Stromal cell of bone marrow (primary cell): Measurements from ENCODE around the gene CFAP100.

Experiments used
- DNase-seq: peaks from one replicate; pipeline ENCODE4 v3.0.0-alpha.2; 2012; ENCODE audit warnings: low read depth

CFAP100 gene

DNA sequence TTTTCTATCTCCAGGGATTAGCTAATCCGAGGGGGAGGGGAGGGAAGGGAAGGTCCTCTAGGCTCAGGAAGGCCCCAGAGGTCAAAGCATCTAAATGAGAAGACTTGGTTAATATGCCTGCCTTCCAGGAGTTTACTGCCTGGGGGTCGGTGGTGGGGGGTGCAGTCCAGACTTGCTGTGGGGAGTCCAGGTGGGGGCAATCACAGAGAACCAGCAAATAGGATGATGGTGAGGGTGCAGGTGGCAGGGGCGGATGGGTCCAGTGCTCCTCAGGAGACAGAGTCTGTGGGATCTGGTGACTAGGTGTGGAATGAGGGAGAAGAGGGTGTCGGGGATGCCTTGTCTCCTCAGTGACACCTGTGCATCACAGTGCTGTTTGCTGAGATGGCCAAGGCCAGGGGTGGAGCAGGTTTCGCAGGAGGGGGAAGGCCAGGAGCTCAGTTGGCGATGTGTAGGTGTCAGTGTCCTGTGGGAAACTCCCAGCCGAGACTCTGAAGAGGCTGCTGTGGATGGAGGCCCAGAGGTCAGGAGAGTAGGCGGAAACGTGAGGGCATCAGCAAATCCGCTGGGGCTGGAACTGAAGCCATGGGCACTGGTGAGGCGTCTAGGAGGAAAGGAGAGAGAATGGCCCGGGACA, 8.1 kb downstream of the CFAP100 start:
- DNase-seq = no peak

DNA sequence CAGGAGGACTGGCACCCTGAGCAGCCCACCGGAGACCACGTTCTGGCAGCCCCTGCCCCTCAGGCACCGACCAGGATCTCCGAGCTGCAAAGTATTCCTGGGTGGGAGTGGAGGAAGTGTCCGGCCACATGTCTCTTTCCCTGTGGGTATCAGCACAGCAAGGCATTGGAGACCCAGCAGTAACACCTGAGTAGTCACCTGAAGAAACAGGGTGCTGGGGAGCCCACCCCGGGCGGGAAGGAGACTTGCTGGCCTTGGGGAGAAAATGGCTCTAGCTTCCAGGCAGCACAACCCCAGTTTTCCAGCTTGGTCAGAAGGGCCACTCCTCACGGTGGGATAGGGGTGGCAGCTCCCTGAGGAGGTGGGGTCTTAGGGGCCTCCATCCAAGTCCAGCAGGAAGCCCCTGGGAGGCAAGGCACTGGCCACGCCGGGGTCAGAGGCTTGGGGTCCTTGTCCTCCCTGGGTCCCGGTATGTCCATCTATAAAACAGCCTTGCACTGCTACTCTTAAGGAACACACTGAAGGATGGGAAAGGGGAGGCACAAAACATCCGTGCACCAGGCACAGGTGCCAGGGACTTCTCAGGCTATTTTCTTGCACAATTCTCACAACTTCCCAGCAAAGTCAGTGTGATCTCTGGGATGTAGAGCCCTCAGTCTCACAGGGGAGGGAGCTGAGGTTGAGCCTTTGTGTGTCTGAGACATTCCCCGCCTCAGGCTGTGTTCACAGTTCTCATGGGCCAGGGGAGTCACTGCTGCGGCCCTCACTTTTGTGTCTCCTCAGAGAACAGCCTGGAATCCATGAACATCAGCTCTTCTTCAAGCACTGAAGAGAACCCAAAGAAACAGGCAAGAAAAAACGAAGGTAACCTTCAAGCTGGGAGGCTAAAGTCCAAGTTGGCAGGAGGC, 11.9 kb downstream of the CFAP100 start:
- no peak for DNase-seq

DNA sequence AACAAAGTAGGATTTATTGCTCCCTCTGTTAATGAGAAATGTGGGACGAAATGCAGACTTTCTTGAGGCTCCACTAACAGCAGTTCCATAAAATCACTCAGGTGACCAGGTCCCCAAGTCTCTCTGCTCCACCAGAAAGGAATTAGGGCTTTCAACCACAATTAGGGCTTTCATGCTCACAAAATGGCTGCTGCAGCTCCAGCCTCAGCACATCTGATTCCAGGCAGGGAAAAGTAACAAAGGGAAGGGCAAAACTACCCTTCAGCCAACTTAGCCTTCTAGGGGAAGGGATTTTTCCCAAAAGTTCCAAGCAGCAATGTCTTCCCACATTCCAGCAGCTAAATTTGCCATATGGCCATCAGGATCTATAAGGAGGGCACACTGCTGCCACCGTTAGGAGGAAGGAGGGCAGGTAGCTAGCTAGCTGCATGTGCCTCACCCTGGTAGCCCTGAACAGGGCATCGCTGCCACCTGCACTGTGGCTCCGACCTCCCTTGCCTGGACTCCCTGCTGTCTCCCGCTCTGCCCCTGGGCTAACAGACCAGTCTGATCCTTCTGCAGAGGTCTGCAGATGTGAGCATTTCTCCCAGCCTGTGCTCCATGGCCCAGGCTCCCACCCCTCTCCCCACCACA, 12.8 kb downstream of the CFAP100 start:
- DNase-seq = no peak

DNA sequence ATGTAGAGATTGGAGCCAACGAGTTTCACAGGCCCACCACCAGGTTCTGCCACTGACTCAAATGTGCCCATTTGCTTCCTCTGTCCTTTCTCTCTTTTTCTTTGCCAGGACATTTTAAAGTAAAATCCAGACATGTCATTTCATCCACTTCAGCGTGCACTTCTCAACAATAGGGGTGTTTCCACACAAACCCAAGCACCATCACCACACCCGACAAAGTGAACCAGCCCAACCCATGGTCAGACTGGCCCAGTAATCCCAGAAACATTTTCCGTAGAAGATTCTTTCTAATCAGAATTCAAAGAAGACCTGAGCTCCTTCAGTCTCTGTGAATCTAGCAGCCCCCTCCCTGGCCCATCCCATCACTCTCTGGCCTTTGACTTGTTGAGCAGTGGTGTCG, 13.4 kb downstream of the CFAP100 start:
- no peak for DNase-seq

DNA sequence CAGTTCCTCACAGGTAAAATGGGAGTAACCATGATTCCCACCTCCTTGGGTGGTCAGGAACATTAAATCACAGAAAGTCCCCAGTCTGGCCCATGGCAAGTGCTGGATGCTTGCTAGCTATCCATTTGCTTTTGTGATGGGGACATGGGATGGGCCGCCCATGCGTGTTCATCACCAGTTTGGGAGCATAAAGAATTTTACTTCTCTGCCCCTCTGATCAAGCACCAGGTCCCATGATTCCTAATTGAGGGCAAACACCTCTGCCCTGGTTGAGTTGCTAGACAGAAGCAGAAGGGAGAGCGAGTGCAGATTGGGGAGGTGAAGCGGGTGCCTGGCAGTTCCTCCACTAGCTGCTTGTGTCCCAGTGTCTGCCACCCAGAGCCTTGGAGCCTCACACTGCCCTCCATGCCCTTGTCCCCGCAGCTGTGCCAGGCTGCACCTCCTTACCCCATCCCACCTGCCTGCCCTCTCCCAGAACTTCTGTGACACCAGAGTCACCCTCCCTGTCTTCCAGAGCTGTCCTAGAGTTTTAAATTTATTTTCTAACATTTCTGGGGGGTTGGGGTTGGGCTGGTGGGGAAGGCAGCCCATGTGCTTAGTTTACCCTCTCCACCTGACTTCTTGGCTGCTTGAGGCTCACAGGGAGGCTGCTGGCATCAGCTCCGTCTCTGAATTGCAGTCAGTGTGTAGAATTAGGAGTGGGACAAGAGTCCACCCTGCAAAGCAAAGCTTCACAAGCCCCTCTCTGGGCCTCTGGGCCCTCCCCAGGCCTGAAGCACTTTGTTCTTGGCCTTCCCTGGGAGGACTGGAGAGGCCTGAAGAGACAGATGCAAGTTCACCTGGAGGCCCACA, 18.4 kb downstream of the CFAP100 start:
- no peak for DNase-seq

DNA sequence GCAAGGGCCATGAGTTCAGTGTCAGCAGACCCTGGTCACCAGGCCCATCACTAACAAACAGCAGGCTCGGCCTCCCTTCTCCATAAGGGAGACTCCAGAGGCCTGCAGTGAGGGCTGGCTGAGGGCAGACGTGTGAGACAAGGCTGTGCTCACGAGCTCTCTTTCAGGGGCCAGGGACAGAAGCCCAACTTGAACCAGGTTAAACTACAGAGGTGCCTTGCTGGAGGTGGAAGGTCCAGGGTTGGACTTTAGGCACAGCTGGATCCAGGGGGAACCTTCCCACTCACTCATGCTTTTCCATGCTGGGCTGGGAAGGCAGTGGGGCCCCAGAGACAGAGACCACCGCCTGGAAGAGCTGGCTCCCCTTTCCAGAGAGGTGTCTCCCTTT, 19.0 kb downstream of the CFAP100 start:
- no peak for DNase-seq

DNA sequence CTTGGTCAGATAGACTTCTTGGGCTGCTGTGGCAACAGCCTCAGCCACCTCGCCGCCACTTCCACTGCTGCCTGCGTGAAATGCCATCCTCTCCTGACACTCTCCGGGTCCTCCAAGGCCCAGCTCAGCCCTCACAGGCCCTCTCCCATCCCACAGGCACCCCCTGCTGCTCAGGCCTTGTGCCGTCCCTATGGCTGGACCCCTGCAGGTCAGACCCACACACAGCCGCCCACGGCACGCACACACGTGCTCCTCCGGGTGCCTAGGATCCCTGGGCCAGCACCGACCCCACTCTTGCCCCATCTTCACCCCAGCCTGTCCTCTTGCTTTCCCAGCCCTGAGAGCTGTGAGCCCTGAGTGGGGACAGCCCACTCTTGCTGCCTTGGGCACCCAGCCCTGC, 19.7 kb downstream of the CFAP100 start:
- no peak for DNase-seq

DNA sequence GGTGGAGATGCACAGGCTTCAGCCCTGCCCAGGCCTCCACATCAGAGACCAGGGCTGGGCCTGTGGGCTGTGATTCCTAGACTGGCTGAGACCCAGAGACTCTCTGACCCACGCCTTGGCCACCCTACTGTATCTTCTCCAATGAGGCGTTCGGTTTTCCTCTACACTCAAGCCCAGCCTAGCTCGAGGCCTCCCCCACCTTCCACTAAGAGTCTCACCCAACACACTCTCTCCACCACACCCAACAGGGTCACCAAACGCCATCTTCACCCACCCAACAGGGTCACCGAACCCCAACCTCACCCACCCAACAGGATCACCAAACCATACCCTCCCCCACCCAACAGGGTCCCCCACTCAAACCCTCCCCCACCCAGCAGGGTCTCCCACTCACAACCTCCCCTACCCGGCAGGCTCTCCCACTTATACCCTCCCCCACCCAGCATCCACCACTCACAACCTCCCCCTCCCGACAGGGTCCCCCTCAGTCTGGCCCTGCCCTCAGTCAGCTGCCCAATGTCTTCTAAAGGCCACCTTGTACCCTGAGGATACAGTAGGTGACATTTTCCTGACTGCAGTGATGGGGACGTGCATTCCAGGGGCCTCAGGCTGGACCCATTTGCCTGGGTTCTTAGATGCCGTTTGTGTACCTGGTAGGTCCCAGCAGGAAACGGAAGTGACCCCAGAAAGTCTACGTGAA, 20.4 kb downstream of the CFAP100 start:
- no peak for DNase-seq

DNA sequence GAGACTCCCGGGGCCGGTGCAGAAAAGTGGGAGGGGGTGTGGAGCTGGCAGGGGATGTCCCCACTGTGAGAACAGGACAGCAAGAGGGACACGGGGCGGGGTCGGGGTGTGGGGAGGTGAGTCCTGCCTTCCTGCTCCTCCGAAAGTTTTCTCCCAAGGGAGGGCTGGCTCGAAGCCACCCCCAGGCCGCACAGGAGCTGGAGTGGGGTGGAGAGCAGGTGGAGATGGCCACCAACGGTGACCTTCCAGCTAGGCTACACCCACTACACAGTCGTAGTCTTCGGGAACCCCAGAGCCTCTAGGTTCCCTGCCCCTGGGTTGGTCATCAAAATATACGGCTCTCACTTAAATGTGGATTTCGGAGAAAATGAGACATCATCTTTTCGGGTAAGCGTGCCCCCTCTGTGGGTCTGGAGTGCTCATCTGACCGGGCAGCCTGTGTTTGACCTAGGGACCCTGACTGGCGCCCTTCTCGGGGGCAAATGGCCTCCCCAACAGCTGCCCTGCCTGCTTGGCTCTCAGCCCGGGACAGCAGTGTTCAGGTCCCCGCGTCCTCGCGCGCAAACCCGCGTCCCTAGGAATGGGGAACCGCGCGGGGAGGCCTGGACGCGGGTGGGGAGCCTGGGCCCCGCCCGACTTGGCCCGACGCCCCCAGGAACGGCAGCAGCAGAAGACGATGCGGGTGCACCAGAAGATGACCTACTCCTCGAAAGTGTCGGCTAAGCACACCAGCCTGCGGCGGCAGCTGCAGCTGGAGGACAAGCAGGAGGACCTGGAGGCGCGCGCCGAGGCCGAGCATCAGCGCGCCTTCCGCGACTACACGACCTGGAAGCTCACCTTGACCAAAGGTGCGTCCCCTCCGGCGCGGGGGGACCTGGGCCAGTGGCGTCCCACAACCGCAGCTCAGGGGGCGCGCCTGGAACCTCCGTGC, 21.2 kb downstream of the CFAP100 start:
- no peak for DNase-seq

DNA sequence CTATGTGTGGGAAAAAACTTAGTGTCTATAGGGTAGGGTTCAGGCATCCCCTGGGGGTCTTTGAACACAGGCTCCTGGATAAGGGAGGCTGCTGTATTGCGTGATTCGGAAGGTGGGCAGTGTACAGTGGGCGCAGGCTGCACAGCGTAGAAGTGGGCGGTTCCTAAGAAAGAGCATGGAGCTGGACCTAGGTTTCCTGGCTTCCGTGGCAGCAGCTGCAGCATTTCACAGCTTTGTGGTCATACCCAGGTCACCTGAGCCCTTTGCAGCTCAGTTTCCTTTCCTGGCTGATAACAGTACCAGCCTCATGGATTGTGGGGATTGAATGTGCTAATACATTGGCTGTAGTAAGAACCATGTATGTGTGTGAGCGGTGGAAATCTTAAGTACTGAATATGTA, 22.2 kb downstream of the CFAP100 start:
- no peak for DNase-seq

DNA sequence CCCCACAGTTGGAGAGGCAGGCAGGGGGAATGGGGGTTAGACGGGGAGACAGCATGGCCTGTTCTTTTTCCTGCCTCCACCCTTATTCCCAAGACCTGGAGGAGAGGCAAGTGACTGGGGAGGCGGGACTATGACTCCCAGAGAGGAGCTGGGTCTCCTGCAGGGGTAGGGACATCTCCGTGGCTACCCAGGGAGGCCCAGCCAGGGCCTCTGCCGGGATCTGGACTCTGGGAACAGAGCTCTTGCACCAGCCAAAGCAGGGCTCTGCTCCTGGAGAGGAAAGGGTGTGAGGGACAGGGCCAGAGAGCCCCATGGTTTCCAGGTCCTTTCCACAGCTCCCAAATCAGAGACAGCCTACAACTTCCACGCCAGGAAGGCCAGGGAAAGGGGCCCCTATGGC, 22.8 kb downstream of the CFAP100 start:
- no peak for DNase-seq

DNA sequence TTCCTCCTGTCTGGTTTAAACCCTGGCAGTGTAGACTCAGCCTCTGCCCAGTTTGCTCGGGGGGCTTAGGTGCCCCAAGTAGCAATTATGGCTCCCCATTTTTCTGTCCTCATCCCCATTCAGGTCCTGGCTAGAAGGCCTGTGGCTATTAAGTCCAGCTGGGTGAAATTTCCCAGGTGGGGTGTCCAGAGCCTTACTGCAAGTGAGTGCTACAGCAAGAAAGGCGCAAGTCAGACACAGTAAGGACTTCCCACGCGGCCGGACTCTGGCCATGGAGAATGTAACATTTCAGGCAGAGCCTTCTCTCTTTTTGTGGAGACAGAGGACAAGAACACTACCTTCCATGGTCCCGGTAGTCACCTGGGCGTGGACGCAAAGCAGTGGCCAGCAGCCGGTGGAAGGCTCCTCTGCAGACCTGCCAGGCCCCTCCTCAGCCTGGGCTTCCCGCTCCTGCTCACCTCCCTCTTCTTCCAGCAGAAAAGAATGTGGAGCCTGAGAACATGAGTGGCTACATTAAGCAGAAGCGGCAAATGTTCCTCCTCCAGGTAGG, 23.3 kb downstream of the CFAP100 start:
- DNase-seq = no peak

DNA sequence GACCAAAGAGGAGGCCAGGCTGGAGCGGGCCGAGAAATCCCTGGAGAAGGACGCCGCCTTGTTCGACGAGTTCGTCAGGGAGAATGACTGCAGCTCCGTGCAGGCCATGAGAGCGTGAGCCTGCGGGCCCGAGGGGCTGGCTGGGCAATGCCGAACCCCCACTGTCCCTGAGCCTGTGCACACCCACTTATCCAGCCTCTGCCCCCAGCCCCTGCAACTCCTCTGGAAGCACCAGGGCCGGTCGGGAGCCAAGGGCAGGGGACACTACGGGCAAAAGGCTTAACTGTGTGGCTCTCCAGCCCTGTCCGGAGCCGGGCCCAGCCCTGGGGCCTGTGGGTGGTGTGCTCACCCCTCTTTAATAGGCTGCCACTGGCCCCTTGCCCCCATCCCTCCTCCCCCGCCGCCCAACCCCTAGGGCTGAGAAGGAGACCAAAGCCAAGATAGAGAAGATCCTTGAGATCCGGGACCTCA, 24.0 kb downstream of the CFAP100 start:
- no peak for DNase-seq

DNA sequence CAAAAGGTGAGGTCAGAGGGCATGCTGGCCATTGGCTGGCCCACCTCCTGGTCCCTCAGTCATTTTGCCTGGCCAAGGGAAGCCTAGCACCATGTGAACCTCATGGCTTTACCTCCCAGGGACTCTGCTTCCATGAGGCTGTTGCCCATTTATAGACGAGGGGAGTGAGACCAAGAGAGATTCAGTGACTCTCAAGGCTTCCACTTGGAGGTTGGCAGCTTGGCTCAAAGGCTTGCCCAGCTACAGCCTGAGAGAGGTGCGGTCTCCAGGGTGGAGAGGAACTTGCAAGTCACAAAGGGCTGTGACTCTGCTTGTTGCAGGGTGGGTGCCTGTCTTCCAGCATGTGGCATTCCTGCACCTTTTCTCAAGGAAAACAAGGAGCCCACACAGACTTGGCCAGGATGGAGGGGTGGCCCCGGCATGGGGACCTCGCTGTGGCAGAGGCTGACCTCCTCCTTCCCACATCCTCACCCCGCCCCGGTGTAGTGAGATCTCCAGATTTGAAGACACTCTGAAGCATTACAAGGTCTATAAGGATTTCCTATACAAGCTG, 24.5 kb downstream of the CFAP100 start:
- no peak for DNase-seq

DNA sequence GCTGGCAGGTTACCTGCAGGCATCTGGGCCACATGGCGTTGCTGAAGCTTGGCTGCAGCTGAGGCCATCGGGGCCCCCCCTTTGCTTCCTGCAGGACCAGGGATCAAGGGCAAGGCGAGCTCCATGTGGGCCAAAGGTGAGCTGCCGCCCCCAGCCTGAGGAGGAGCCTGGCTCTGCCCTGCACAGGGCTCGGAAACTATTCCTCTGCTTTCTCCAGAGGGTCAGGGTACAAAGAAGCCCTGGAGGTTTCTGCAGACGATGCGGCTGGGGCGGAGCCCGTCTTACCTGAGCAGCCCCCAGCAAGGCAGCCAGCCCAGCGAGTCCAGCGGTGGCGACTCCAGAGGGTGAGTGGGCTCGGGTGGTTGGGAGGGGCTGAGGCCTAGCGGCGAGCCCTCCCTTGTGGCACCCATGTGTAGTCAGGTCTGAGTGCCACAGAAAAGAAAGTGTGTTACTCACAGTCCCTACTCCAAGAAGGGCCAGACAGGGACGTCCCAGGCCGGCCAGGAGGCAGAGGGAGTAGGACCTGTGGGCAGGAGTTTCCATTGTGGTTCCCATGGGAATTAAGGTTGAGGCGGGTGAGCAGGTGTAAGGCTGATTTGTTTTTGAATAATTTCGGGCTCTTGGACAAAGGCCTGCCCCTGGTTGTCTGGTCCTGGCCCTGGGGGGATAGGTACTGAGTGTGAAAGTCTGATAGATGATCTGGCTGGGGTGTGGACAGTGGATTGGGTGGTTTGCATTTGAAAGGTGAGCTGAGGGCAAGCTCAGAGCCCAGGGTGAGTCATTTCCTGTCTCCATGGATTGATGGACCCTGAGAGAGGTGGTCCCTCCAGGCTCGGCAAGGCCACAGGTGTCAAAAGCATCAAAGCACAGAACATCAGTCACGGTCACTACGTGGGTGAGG, 25.4 kb downstream of the CFAP100 start:
- no peak for DNase-seq

DNA sequence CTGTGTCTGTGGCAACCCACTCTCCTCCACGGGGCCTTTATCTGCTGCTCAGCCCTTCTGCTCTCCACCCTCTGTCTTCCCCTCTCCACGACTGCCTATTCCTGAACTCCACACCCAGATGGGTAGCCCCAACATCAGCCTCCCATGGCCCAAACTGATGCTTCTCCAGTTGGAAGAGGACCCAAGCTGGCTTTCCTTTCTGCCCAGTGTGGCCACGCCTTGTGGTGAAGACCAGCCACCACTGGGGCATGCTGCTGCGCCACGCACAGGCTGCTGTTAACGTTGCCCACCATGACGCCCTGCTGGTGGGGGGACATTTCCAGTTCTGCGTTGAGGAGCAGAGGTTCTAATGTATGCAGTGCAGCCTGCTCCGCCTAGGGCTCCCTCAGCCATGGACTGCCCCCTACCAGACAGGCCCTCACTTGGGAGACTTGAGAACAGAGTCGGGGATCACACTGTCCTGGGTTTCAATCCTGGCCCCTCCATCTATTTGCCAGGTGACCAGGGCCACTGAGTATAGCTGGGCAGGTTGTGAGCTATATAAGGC, 26.9 kb downstream of the CFAP100 start:
- no peak for DNase-seq

DNA sequence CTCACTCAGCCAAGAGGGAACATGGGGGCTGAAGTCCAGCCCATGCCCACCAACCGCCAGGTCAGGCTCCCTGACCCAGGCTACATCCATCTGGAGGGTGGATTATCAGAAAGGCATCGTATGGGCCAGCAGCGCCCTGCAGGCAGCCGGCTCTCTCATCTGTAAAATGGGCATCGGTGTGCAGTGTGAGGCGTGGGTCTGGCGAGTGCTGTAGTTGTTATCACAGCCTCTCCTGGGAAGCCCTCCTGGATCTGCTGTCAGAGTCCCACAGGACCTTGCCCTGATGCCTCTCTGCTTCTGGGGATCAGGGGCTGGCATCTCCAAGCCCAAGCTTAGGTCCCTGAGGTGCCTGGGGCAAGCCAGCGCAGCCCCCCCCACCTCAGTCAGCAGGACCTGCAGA, 27.4 kb downstream of the CFAP100 start:
- no peak for DNase-seq

DNA sequence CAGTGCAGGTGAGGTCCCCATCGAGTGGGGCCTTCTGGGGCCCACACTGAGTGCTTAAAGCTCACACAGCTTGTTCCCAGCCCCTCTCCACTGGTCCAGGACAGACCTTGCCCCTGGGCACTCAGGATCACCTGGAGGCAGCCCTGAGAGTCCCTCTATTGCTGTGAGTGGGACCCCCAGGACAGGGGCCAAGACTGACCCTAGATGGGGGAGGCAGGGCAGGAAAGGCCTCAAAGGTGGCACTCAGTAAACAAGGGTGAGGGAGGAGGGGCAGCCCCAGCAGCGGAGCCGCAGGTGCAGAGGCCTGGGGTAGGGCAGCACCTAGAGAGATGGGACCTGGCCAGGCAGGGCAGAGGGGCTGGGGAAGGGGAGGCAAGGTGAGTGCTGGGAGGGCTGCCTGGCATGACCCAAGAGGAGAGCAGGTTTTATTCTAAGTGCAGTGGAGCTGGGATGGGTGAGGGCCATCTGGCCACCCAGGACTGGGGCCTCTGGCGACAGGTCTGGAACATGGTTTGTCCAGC, 27.9 kb downstream of the CFAP100 start:
- no peak for DNase-seq
